HCT116 (cell line): ENCODE results near the gene SYNJ1. TPM values are rescaled to one million over a fixed set of nuclear protein-coding genes. Genes with fewer than 3 reads are reported as not detected.

ENCODE experiments used
- ATAC-seq: fragments of 200-7000 bp; cut with Tn5 transposase; 2 replicates; pipeline ENCODE4 v1.9.1; 2020; ENCODE audit warnings: mild to moderate bottlenecking, moderate library complexity
- BruUV-seq: library from RNA; stranded (reverse); fragments of 400-500 nt; replicated peaks from 2 replicates; lab custom pipeline; 2021; lab: Mats Ljungman, UMichigan
- CTCF ChIA-PET: fragments of 300-600 bp; sonication (Branson Sonifier 250); formaldehyde crosslinking; loops from one replicate; lab custom pipeline; 2021; ENCODE audit warnings: antibody characterized with exemption; lab: Charles Lee
- POLR2A ChIA-PET: fragments of 300-600, 350-600 bp; sonication (Branson Sonifier 250); formaldehyde crosslinking; loops from one replicate; lab custom pipeline; 2021; ENCODE audit warnings: antibody characterized with exemption; lab: Charles Lee
- RAD21 ChIA-PET, 2 experiments: fragments of 300-600 bp; sonication (Branson Sonifier 250); formaldehyde crosslinking; loops; one replicate each; lab custom pipeline; 2023; ENCODE audit warnings: low total read pairs in 2 of 2; ENCODE audit not compliant: uncharacterized antibody in 2 of 2, unreplicated experiment in 2 of 2, low non-redundant PET in 1 of 2; lab: Charles Lee
- DNase-seq: peaks from one replicate; pipeline ENCODE4 v3.0.0-alpha.2; 2010; ENCODE audit warnings: low read depth, low spot score
- H2AFZ ChIP-seq: fragments of 200-600 bp; shearing (Covaris generic), sonication (generic); 2 replicates; pipeline ENCODE4 v1.6.1; 2017; ENCODE audit warnings: low read depth, mixed run types, mixed read lengths, antibody characterized with exemption, low read length; ENCODE audit not compliant: poor library complexity, severe bottlenecking
- H3K27ac ChIP-seq: 2 replicates; pipeline ENCODE4 v1.5.1; 2012; ENCODE audit warnings: low read depth, low read length
- H3K27me3 ChIP-seq: fragments of 200-600 bp; sonication (generic); 2 replicates; pipeline ENCODE4 v1.6.1; 2016; ENCODE audit warnings: mixed run types, low read length, mixed read lengths; ENCODE audit not compliant: insufficient read depth
- H3K36me3 ChIP-seq, 2 experiments: fragments of 200-500 bp in 1 of 2; fragments of 200-600 bp in 1 of 2; sonication (Bioruptor generic) in 1 of 2; sonication (generic) in 1 of 2; 2 replicates each; pipeline versions ENCODE4 v1.5.1 to v1.6.1; 2014 to 2016; ENCODE audit warnings: low read length in 2 of 2, inconsistent platforms in 1 of 2, mixed read lengths in 1 of 2, mixed run types in 1 of 2; ENCODE audit not compliant: insufficient read depth in 2 of 2, control insufficient read depth in 1 of 2
- H3K4me1 ChIP-seq, 2 experiments: fragments of 200-600 bp in 1 of 2; sonication (generic) in 1 of 2; 2 replicates each; pipeline versions ENCODE4 v1.5.1 to v1.6.1; 2012 to 2017; ENCODE audit warnings: low read length in 2 of 2, inconsistent platforms in 1 of 2, mild to moderate bottlenecking in 1 of 2, mixed read lengths in 1 of 2, mixed run types in 1 of 2, moderate library complexity in 1 of 2; ENCODE audit not compliant: insufficient read depth in 2 of 2, control insufficient read depth in 1 of 2
- H3K4me2 ChIP-seq: fragments of 200-600 bp; sonication (generic); 2 replicates; pipeline ENCODE4 v1.6.1; 2017; ENCODE audit warnings: mixed run types, low read length, mixed read lengths
- H3K4me3 ChIP-seq, 2 experiments: fragments of 200-600 bp in 1 of 2; sonication (generic) in 1 of 2; replicated peaks in 1 of 2; 2 replicates each; pipeline ENCODE4 v1.5.1; 2011 to 2016; ENCODE audit warnings: low read length in 2 of 2, control low read depth in 1 of 2, low read depth in 1 of 2, mild to moderate bottlenecking in 1 of 2, mixed read lengths in 1 of 2, mixed run types in 1 of 2
- H3K79me2 ChIP-seq: fragments of 200-600 bp; sonication (generic); 2 replicates; pipeline ENCODE4 v1.6.1; 2017; ENCODE audit warnings: mild to moderate bottlenecking, mixed run types, low read length, moderate library complexity, mixed read lengths; ENCODE audit not compliant: insufficient read depth
- H3K9ac ChIP-seq: fragments of 200-600 bp; sonication (generic); 2 replicates; pipeline ENCODE4 v1.6.1; 2016; ENCODE audit warnings: low read length, mixed read lengths
- H3K9me2 ChIP-seq: fragments of 200-600 bp; sonication (generic), shearing (Covaris generic); 2 replicates; pipeline ENCODE4 v1.6.1; 2017; ENCODE audit warnings: mixed run types, mild to moderate bottlenecking, moderate library complexity; ENCODE audit not compliant: insufficient read depth
- H3K9me3 ChIP-seq, 2 experiments: fragments of 200-500 bp in 1 of 2; fragments of 200-600 bp in 1 of 2; sonication (Bioruptor generic) in 1 of 2; sonication (generic) in 1 of 2; 2 replicates each; pipeline ENCODE4 v1.6.1; 2014 to 2017; ENCODE audit warnings: low read length in 2 of 2, mixed read lengths in 2 of 2, inconsistent platforms in 1 of 2, low read depth in 1 of 2, mild to moderate bottlenecking in 1 of 2, mixed run types in 1 of 2, moderate library complexity in 1 of 2; ENCODE audit not compliant: control insufficient read depth in 1 of 2, insufficient read depth in 1 of 2
- H4K20me1 ChIP-seq: fragments of 200-600 bp; sonication (generic), shearing (Covaris generic); 2 replicates; pipeline ENCODE4 v1.6.1; 2017; ENCODE audit warnings: mixed run types, mild to moderate bottlenecking, moderate library complexity; ENCODE audit not compliant: insufficient read depth
- CEBPB ChIP-seq: IDR thresholded peaks from 2 replicates; pipeline ENCODE4 v1.6.1; 2012; ENCODE audit warnings: low read depth
- EGR1 ChIP-seq: IDR thresholded peaks from 2 replicates; pipeline ENCODE4 v1.6.1; 2012; ENCODE audit warnings: low read depth
- EZH2 ChIP-seq: fragments of 200-600 bp; sonication (generic); IDR thresholded peaks from 2 replicates; pipeline ENCODE4 v1.6.1; 2017; ENCODE audit warnings: antibody characterized with exemption, mixed run types
- EZH2phosphoT487 ChIP-seq: fragments of 200-600 bp; IDR thresholded peaks from 2 replicates; pipeline ENCODE4 v1.6.1; 2018; ENCODE audit warnings: antibody characterized with exemption, borderline replicate concordance
- JUND ChIP-seq: IDR thresholded peaks from 2 replicates; pipeline ENCODE4 v1.6.1; 2012
- POLR2AphosphoS5 ChIP-seq: IDR thresholded peaks from 2 replicates; pipeline ENCODE4 v1.6.1; 2011; ENCODE audit warnings: mild to moderate bottlenecking, low read depth, low read length, moderate library complexity
- SRF ChIP-seq: IDR thresholded peaks from 2 replicates; pipeline ENCODE4 v1.6.1; 2012; ENCODE audit warnings: low read depth
- ZFX ChIP-seq: fragments of 450-650 bp; IDR thresholded peaks from 2 replicates; pipeline ENCODE4 v1.6.1; 2017
- intact Hi-C: fragments of 100-400 bp; cut with micrococcal nuclease; formaldehyde crosslinking; loops from 2 replicates; pipeline ENCODE4 v1.10.0; 2022
- total RNA-seq: library from RNA; stranded (reverse); gene quantifications from one replicate; pipeline ENCODE4 v1.2.1, GENCODE V29; 2021; ENCODE audit not compliant: unreplicated experiment
- TF ChIP-seq, protein P1 (sequence below): IDR thresholded peaks from 2 replicates; pipeline ENCODE4 v1.6.1; 2012; ENCODE audit warnings: low read depth
- TF ChIP-seq, protein P2 (sequence below), 3 experiments: fragments of 200-600 bp in 1 of 3; sonication (generic) in 1 of 3; IDR thresholded peaks in 2 of 3; conservative IDR thresholded peaks in 1 of 3; 2 replicates each; pipeline ENCODE4 v1.5.1; 2012 to 2017; ENCODE audit warnings: low read depth in 2 of 3, low read length in 2 of 3, antibody characterized with exemption in 1 of 3, borderline replicate concordance in 1 of 3, control low read depth in 1 of 3, mild to moderate bottlenecking in 1 of 3, mixed read lengths in 1 of 3, mixed run types in 1 of 3, moderate library complexity in 1 of 3; ENCODE audit not compliant: insufficient read depth in 1 of 3

SYNJ1 gene
- total RNA-seq, 1 experiment from 2014 or later = 7.2 TPM

- Histone ChIP-seq H3K36me3 (peaks cover 10 to 27% of the 10 kb centered on the region in 2 experiments; a peak in 3 of 4 replicates), H3K79me2 (no peaks in the 10 kb centered on the region), H3K9me3 (no peaks in the 10 kb centered on the region), H3K9ac (no peak overlapping the region), H2AFZ (no peak overlapping the region), H3K4me3 (no peak overlapping the region), H4K20me1 (peaks cover 6% of the 10 kb centered on the region; the same call in 1 of the 2 replicates), H3K9me2 (no peaks in the 10 kb centered on the region), H3K27ac (no peak overlapping the region)
- ChIA-PET RAD21 (no interaction called here), CTCF (no interaction called here)
- no TSS peak for BruUV-seq
- no peak for DNase-seq
- TF ChIP-seq CEBPB (no peak), POLR2AphosphoS5 (no peak), JUND (no peak)
- TF ChIP-seq, protein P1, sequence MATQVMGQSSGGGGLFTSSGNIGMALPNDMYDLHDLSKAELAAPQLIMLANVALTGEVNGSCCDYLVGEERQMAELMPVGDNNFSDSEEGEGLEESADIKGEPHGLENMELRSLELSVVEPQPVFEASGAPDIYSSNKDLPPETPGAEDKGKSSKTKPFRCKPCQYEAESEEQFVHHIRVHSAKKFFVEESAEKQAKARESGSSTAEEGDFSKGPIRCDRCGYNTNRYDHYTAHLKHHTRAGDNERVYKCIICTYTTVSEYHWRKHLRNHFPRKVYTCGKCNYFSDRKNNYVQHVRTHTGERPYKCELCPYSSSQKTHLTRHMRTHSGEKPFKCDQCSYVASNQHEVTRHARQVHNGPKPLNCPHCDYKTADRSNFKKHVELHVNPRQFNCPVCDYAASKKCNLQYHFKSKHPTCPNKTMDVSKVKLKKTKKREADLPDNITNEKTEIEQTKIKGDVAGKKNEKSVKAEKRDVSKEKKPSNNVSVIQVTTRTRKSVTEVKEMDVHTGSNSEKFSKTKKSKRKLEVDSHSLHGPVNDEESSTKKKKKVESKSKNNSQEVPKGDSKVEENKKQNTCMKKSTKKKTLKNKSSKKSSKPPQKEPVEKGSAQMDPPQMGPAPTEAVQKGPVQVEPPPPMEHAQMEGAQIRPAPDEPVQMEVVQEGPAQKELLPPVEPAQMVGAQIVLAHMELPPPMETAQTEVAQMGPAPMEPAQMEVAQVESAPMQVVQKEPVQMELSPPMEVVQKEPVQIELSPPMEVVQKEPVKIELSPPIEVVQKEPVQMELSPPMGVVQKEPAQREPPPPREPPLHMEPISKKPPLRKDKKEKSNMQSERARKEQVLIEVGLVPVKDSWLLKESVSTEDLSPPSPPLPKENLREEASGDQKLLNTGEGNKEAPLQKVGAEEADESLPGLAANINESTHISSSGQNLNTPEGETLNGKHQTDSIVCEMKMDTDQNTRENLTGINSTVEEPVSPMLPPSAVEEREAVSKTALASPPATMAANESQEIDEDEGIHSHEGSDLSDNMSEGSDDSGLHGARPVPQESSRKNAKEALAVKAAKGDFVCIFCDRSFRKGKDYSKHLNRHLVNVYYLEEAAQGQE = no peak
- TF ChIP-seq, all 23 proteins: peak for 0
- intact Hi-C loops = no loop called here
- peaks cover 0 to 8% of the 10 kb centered on the region in 2 experiments; a peak in 2 of 4 replicates for H3K4me1 ChIP-seq
- no peak overlapping the region for H3K4me2 ChIP-seq
- no peak for ATAC-seq
- H3K27me3 ChIP-seq = no peaks in the 10 kb centered on the region
- POLR2A ChIA-PET = no interaction called here
Observed at GRCh38 chr21:32732544-32732943, 4.7 kb upstream of the SYNJ1 start.

DNA sequence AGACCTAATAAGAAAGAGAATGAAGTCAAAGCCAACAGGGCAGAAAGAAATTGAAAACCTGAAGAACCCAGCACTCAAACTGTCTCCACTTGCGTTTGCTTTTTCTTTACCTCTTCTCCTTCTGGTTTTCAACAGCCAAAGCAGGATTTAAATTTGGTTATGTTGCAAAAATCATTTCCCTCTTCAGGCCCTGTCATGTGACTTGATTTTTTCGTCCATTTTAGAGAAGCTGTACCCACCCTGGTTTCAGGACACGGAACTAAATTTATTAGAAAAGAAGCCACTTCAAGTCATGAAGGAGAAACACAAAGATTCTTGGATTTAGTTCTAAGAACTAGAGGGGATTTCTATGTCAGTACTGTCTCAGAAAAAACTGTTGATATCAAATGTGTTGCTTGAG, 1.0 kb upstream of the SYNJ1 start:
- Histone ChIP-seq H2AFZ (no peak overlapping the region), H3K4me2 (peak overlapping the region; percentile 87), H3K79me2 (no peaks in the 10 kb centered on the region), H4K20me1 (no peaks in the 10 kb centered on the region), H3K9me2 (no peaks in the 10 kb centered on the region), H3K4me3 (peak overlapping the region in 1 of 2 experiments; percentile 72; a peak in 2 of 4 replicates), H3K27me3 (no peaks in the 10 kb centered on the region), H3K9me3 (no peaks in the 10 kb centered on the region), H3K9ac (no peak overlapping the region), H3K27ac (peak overlapping the region; percentile 73; the same call in 1 of the 2 replicates), H3K4me1 (peaks cover 8 to 16% of the 10 kb centered on the region in 2 experiments), H3K36me3 (peaks cover 2 to 4% of the 10 kb centered on the region in 2 experiments; a peak in 2 of 4 replicates)
- POLR2A ChIA-PET = interaction anchor here (1.2 to 2.1 kb wide), 2 partner anchors 43 to 116 kb away, joined by 3 to 4 read pairs; partner anchors contain the start of genes CFAP298 and PAXBP1
- RAD21 ChIA-PET = no interaction called here
- DNase-seq (no peak), ATAC-seq (no peak)
- CTCF ChIA-PET = no interaction called here
- TF ChIP-seq ZFX = no peak
- no peak for TF ChIP-seq EGR1
- no peak for TF ChIP-seq EZH2phosphoT487
- TF ChIP-seq POLR2AphosphoS5 = no peak
- TF ChIP-seq EZH2 = no peak
- TF ChIP-seq, protein P2, sequence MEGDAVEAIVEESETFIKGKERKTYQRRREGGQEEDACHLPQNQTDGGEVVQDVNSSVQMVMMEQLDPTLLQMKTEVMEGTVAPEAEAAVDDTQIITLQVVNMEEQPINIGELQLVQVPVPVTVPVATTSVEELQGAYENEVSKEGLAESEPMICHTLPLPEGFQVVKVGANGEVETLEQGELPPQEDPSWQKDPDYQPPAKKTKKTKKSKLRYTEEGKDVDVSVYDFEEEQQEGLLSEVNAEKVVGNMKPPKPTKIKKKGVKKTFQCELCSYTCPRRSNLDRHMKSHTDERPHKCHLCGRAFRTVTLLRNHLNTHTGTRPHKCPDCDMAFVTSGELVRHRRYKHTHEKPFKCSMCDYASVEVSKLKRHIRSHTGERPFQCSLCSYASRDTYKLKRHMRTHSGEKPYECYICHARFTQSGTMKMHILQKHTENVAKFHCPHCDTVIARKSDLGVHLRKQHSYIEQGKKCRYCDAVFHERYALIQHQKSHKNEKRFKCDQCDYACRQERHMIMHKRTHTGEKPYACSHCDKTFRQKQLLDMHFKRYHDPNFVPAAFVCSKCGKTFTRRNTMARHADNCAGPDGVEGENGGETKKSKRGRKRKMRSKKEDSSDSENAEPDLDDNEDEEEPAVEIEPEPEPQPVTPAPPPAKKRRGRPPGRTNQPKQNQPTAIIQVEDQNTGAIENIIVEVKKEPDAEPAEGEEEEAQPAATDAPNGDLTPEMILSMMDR (IDR thresholded peaks at IDR 0.05 in 2 of 3, conservative IDR thresholded peaks at IDR 0.05 in 1 of 3; ENCODE audit: borderline replicate concordance in 1 of 3, insufficient read depth in 1 of 3, low read depth in 2 of 3, low read length in 2 of 3) = no peak
- TF ChIP-seq, protein P1 = no peak
- no peak for TF ChIP-seq SRF
- TSS peak; percentile 71 for BruUV-seq
- intact Hi-C loops = loop anchor here (5.0 kb wide), 1 partner anchor 43 kb away; the partner anchor contains the start of gene PAXBP1
